CD4-positive, alpha-beta T cell (primary cell): ENCODE results near the gene AHCYL1. TPM values are rescaled to one million over a fixed set of nuclear protein-coding genes. Genes with fewer than 3 reads are reported as not detected.

ENCODE experiments used
- ATAC-seq: fragments of 200-7000 bp; cut with Tn5 transposase; one replicate; pipeline ENCODE4 v1.10.0; 2022; ENCODE audit warnings: mild to moderate bottlenecking; ENCODE audit not compliant: poor library complexity
- CTCF ChIA-PET: fragments of 350-600 bp; sonication (Branson Sonifier 250); formaldehyde crosslinking; loops from one replicate; lab custom pipeline; 2021; ENCODE audit warnings: antibody characterized with exemption, inconsistent platforms; lab: Charles Lee
- POLR2A ChIA-PET: fragments of 350-600 bp; sonication (Branson Sonifier 250); formaldehyde crosslinking; loops from one replicate; lab custom pipeline; 2021; ENCODE audit warnings: antibody characterized with exemption, inconsistent platforms; lab: Charles Lee
- DNase-seq, 14 experiments: peaks; one replicate each; pipeline ENCODE4 v3.0.0-alpha.2; 2013 to 2020; ENCODE audit warnings: mixed read lengths in 2 of 14
- H3K27ac ChIP-seq, 2 donors: one replicate each; pipeline versions ENCODE4 v1.5.1 to v1.7.0; 2013; ENCODE audit warnings: low read length in 2 of 2, low read depth in 1 of 2, mild to moderate bottlenecking in 1 of 2
- H3K27me3 ChIP-seq, 2 experiments: 1 replicate in 1 of 2; 2 replicates in 1 of 2; pipeline versions ENCODE4 v1.6.1 to v1.7.0; 2013; ENCODE audit warnings: low read length in 2 of 2, control low read depth in 1 of 2, mild to moderate bottlenecking in 1 of 2, moderate library complexity in 1 of 2; ENCODE audit not compliant: insufficient read depth in 2 of 2, control insufficient read depth in 1 of 2
- H3K36me3 ChIP-seq: one replicate; pipeline ENCODE4 v1.6.1; 2013; ENCODE audit warnings: low read length, control low read depth; ENCODE audit not compliant: insufficient read depth
- H3K4me1 ChIP-seq: one replicate; pipeline ENCODE4 v1.6.1; 2013; ENCODE audit warnings: low read length, control low read depth; ENCODE audit not compliant: insufficient read depth
- H3K4me3 ChIP-seq: one replicate; pipeline ENCODE4 v1.5.1; 2013; ENCODE audit warnings: mild to moderate bottlenecking, low read length, moderate library complexity
- H3K9me3 ChIP-seq, 2 experiments: 1 replicate in 1 of 2; 2 replicates in 1 of 2; pipeline versions ENCODE4 v1.6.1 to v1.7.0; 2013; ENCODE audit warnings: low read length in 2 of 2, mild to moderate bottlenecking in 2 of 2, control low read depth in 1 of 2, moderate library complexity in 1 of 2; ENCODE audit not compliant: control insufficient read depth in 1 of 2, insufficient read depth in 1 of 2
- H3K27ac Mint-ChIP-seq: one replicate; pipeline ENCODE4 v1.8.0; 2020; ENCODE audit warnings: mixed read lengths
- H3K27me3 Mint-ChIP-seq: one replicate; pipeline ENCODE4 v1.8.0; 2021; ENCODE audit warnings: mixed read lengths
- H3K36me3 Mint-ChIP-seq: one replicate; pipeline ENCODE4 v1.8.0; 2021; ENCODE audit warnings: low read depth, mixed read lengths
- H3K4me1 Mint-ChIP-seq: one replicate; pipeline ENCODE4 v1.8.0; 2021; ENCODE audit warnings: low read depth, mixed read lengths
- H3K4me3 Mint-ChIP-seq: one replicate; pipeline ENCODE4 v1.8.0; 2020; ENCODE audit warnings: mild to moderate bottlenecking, mixed read lengths
- H3K9me3 Mint-ChIP-seq: one replicate; pipeline ENCODE4 v1.8.0; 2020; ENCODE audit warnings: mixed read lengths
- CTCF ChIP-seq: fragments of 200-600 bp; IDR thresholded peaks from one replicate; pipeline ENCODE4 v1.8.0; 2022; ENCODE audit warnings: antibody characterized with exemption, mild to moderate bottlenecking
- intact Hi-C, 2 experiments: fragments of 100-400 bp; cut with DNase I in 1 of 2; cut with micrococcal nuclease in 1 of 2; formaldehyde crosslinking; loops; one replicate each; pipeline versions ENCODE4 v1.15.1 to v1.9.0; 2023 to 2025; cut with DNase I, micrococcal nuclease
- total RNA-seq, 174 experiments: library from RNA in 2 of 174; stranded (reverse) in 2 of 174; gene quantifications; one replicate each; pipeline ENCODE4 v1.2.3 and lab custom pipeline; 2021 to 2026

Gene AHCYL1
- total RNA-seq, 2 experiments from 2014 or later, result 6.9 to 8.4 TPM

GRCh38 chr1:110062612-110063011, 78.0 kb downstream of the AHCYL1 start:
- Histone ChIP-seq H3K4me1 (peaks cover 3% of the 10 kb centered on the region), H3K36me3 (peaks cover 7% of the 10 kb centered on the region), H3K9me3 (peaks cover 0 to 4% of the 10 kb centered on the region in 2 experiments), H3K27me3 (peaks cover 6 to 12% of the 10 kb centered on the region in 2 experiments), H3K27ac (no peak overlapping the region), H3K4me3 (no peak overlapping the region)
- H3K9me3 Mint-ChIP-seq, result no peaks in the 10 kb centered on the region
- DNase-seq (no peak), ATAC-seq (no peak)
- intact Hi-C loops, result no loop called here
- CTCF ChIA-PET, result no interaction called here
- peaks cover 28% of the 10 kb centered on the region for H3K36me3 Mint-ChIP-seq
- H3K4me3 Mint-ChIP-seq, result no peak overlapping the region
- TF ChIP-seq CTCF, result no peak
- peaks cover 25% of the 10 kb centered on the region for H3K27me3 Mint-ChIP-seq
- POLR2A ChIA-PET, result interaction anchor here (1.0 kb wide), 1 partner anchor 9 kb away, joined by 3 read pairs; no protein-coding TSS in a partner anchor
- peaks cover 4% of the 10 kb centered on the region for H3K4me1 Mint-ChIP-seq
- no peak overlapping the region for H3K27ac Mint-ChIP-seq

GRCh38 chr1:110063781-110064180, 79.2 kb downstream of the AHCYL1 start:
- Histone ChIP-seq H3K9me3 (peaks cover 0 to 13% of the 10 kb centered on the region in 2 experiments), H3K4me3 (no peak overlapping the region), H3K27ac (no peak overlapping the region), H3K27me3 (peaks cover 18 to 23% of the 10 kb centered on the region in 2 experiments), H3K36me3 (peaks cover 1% of the 10 kb centered on the region), H3K4me1 (peaks cover 15% of the 10 kb centered on the region)
- Mint-ChIP-seq H3K27me3 (peaks cover 37% of the 10 kb centered on the region), H3K9me3 (no peaks in the 10 kb centered on the region), H3K27ac (no peak overlapping the region), H3K36me3 (peaks cover 17% of the 10 kb centered on the region), H3K4me3 (no peak overlapping the region), H3K4me1 (peaks cover 11% of the 10 kb centered on the region)
- CTCF ChIA-PET, result no interaction called here
- intact Hi-C loops, result no loop called here
- ATAC-seq (no peak), DNase-seq (no peak)
- POLR2A ChIA-PET, result no interaction called here
- no peak for TF ChIP-seq CTCF

- ChIA-PET POLR2A (no interaction called here), CTCF (interaction anchor here (1.4 kb wide), 1 partner anchor 10 kb away, joined by 3 read pairs; no protein-coding TSS in a partner anchor)
- peaks cover 16% of the 10 kb centered on the region for H3K4me1 Mint-ChIP-seq
- no peak for TF ChIP-seq CTCF
- Histone ChIP-seq H3K4me3 (no peak overlapping the region), H3K27me3 (peaks cover 27 to 33% of the 10 kb centered on the region in 2 experiments), H3K36me3 (no peaks in the 10 kb centered on the region), H3K27ac (no peak overlapping the region), H3K9me3 (peaks cover 0 to 20% of the 10 kb centered on the region in 2 experiments), H3K4me1 (peaks cover 25% of the 10 kb centered on the region)
- H3K27me3 Mint-ChIP-seq, result peaks cover 47% of the 10 kb centered on the region
- ATAC-seq, result no peak
- DNase-seq, result no peak
- no peak overlapping the region for H3K4me3 Mint-ChIP-seq
- no peak overlapping the region for H3K27ac Mint-ChIP-seq
- H3K36me3 Mint-ChIP-seq, result peaks cover 15% of the 10 kb centered on the region
- intact Hi-C loops, result no loop called here
- no peaks in the 10 kb centered on the region for H3K9me3 Mint-ChIP-seq
Observed at GRCh38 chr1:110064576-110065337, 80.2 kb downstream of the AHCYL1 start.
